ENCODE measurements around the gene CA9.

DNA sequence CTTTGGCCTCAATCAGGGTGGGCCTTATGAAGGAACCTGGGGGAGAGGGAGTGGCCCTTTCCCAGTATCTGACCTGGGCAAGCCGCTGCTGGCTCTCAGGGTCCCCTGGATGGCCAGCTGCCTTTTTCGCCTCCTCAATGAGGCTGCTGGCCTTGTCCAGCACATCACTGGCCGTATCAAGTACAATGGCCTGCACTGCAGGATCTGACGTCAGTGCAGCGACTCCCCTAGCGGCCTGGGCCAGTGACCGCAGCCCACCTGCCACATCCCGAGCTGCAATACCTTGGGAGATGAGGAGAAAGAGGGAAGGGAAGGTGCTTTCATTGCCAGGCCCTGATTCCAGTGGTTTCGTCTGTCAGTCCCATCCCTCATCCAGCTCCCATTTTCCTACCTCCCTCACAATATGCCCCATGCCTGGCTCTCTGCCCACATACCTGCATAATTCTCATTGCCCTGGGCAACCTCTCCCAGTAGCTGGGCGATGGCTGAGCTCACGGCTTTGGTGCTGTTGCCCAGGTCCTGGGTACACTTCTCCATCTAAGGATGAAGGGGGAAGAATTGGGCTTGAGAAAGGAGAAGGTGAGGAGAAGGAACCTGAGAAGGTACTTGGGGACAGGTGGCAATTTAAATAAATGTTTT is 39.2 kb downstream of the CA9 start:
- TF ChIP-seq JUND (IDR thresholded peaks at IDR 0.05) (no peak), SIN3A (IDR thresholded peaks at IDR 0.05; ENCODE audit: low read depth) (no peak), FOSL1 (IDR thresholded peaks at IDR 0.05; ENCODE audit: low read depth) (no peak), EZH2 (IDR thresholded peaks at IDR 0.05) (no peak), POLR2A (IDR thresholded peaks at IDR 0.05; ENCODE audit: borderline replicate concordance, extremely low read depth, insufficient read depth, insufficient read length) (no peak), POLR2AphosphoS5 (IDR thresholded peaks at IDR 0.05; ENCODE audit: low read depth, low read length) (no peak), YY1 (IDR thresholded peaks at IDR 0.05; ENCODE audit: extremely low read depth, insufficient replicate concordance, low read depth, low read length) (no peak)
- TF ChIP-seq, protein P1, sequence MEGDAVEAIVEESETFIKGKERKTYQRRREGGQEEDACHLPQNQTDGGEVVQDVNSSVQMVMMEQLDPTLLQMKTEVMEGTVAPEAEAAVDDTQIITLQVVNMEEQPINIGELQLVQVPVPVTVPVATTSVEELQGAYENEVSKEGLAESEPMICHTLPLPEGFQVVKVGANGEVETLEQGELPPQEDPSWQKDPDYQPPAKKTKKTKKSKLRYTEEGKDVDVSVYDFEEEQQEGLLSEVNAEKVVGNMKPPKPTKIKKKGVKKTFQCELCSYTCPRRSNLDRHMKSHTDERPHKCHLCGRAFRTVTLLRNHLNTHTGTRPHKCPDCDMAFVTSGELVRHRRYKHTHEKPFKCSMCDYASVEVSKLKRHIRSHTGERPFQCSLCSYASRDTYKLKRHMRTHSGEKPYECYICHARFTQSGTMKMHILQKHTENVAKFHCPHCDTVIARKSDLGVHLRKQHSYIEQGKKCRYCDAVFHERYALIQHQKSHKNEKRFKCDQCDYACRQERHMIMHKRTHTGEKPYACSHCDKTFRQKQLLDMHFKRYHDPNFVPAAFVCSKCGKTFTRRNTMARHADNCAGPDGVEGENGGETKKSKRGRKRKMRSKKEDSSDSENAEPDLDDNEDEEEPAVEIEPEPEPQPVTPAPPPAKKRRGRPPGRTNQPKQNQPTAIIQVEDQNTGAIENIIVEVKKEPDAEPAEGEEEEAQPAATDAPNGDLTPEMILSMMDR (IDR thresholded peaks at IDR 0.05 in 2 of 3, conservative IDR thresholded peaks at IDR 0.05 in 1 of 3; ENCODE audit: borderline replicate concordance in 1 of 3, insufficient read depth in 1 of 3, low read depth in 2 of 3, low read length in 2 of 3) = no peak
- TF ChIP-seq, protein P2, sequence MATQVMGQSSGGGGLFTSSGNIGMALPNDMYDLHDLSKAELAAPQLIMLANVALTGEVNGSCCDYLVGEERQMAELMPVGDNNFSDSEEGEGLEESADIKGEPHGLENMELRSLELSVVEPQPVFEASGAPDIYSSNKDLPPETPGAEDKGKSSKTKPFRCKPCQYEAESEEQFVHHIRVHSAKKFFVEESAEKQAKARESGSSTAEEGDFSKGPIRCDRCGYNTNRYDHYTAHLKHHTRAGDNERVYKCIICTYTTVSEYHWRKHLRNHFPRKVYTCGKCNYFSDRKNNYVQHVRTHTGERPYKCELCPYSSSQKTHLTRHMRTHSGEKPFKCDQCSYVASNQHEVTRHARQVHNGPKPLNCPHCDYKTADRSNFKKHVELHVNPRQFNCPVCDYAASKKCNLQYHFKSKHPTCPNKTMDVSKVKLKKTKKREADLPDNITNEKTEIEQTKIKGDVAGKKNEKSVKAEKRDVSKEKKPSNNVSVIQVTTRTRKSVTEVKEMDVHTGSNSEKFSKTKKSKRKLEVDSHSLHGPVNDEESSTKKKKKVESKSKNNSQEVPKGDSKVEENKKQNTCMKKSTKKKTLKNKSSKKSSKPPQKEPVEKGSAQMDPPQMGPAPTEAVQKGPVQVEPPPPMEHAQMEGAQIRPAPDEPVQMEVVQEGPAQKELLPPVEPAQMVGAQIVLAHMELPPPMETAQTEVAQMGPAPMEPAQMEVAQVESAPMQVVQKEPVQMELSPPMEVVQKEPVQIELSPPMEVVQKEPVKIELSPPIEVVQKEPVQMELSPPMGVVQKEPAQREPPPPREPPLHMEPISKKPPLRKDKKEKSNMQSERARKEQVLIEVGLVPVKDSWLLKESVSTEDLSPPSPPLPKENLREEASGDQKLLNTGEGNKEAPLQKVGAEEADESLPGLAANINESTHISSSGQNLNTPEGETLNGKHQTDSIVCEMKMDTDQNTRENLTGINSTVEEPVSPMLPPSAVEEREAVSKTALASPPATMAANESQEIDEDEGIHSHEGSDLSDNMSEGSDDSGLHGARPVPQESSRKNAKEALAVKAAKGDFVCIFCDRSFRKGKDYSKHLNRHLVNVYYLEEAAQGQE (IDR thresholded peaks at IDR 0.05; ENCODE audit: low read depth) = no peak
- TF ChIP-seq, protein P3, sequence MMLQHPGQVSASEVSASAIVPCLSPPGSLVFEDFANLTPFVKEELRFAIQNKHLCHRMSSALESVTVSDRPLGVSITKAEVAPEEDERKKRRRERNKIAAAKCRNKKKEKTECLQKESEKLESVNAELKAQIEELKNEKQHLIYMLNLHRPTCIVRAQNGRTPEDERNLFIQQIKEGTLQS (IDR thresholded peaks at IDR 0.05) = no peak

Measured in HCT116 (cell line).